ENCODE measurements around the gene MEGF9. TPM values are rescaled to one million over a fixed set of nuclear protein-coding genes. Genes with fewer than 3 reads are reported as not detected.

MEGF9 gene
- total RNA-seq, 1 donor from 2014 or later = 8.7 TPM

- intact Hi-C loops (cut with micrococcal nuclease) = no loop called here
Observed at GRCh38 chr9:120734607-120735410, 20.5 kb upstream of the MEGF9 start.

GRCh38 chr9:120733190-120733589, 18.9 kb upstream of the MEGF9 start:
- intact Hi-C loops (cut with micrococcal nuclease) = no loop called here

- intact Hi-C loops (cut with micrococcal nuclease) = no loop called here
Observed at GRCh38 chr9:120730654-120731514, 16.6 kb upstream of the MEGF9 start.

GRCh38 chr9:120729791-120730241, 15.5 kb upstream of the MEGF9 start:
- intact Hi-C loops (cut with micrococcal nuclease) = no loop called here

- intact Hi-C loops (cut with micrococcal nuclease) = no loop called here
Observed at GRCh38 chr9:120726484-120726883, 12.2 kb upstream of the MEGF9 start.

- intact Hi-C loops (cut with micrococcal nuclease) = no loop called here
Observed at GRCh38 chr9:120725907-120726306, 11.6 kb upstream of the MEGF9 start.

- intact Hi-C loops (cut with micrococcal nuclease) = no loop called here
Observed at GRCh38 chr9:120724757-120725400, 10.6 kb upstream of the MEGF9 start.

- intact Hi-C loops (cut with micrococcal nuclease) = no loop called here
Observed at GRCh38 chr9:120723565-120723964, 9.3 kb upstream of the MEGF9 start.

- intact Hi-C loops (cut with micrococcal nuclease) = no loop called here
Observed at GRCh38 chr9:120720404-120720803, 6.1 kb upstream of the MEGF9 start.

GRCh38 chr9:120718316-120718715, 4.0 kb upstream of the MEGF9 start:
- intact Hi-C loops (cut with micrococcal nuclease) = no loop called here

- intact Hi-C loops (cut with micrococcal nuclease) = no loop called here
Observed at GRCh38 chr9:120717176-120717575, 2.9 kb upstream of the MEGF9 start.

- intact Hi-C loops (cut with micrococcal nuclease) = no loop called here
Observed at GRCh38 chr9:120716483-120716882, 2.2 kb upstream of the MEGF9 start.

GRCh38 chr9:120715389-120715924, 1.2 kb upstream of the MEGF9 start:
- intact Hi-C loops (cut with micrococcal nuclease) = loop anchor here (2.0 kb wide), 1 partner anchor 127 kb away; the partner anchor contains the start of gene PSMD5

- intact Hi-C loops (cut with micrococcal nuclease) = loop anchor here (1.0 to 5.0 kb wide), 7 partner anchors 77 to 657 kb away; partner anchors contain the start of genes CDK5RAP2, FBXW2, PSMD5 and RAB14
Observed at GRCh38 chr9:120714846-120715388, 647 bp upstream of the MEGF9 start.

- intact Hi-C loops (cut with micrococcal nuclease) = loop anchor here (1.0 to 5.0 kb wide), 7 partner anchors 79 to 659 kb away; partner anchors contain the start of genes CDK5RAP2, FBXW2, PSMD5 and RAB14
Observed at GRCh38 chr9:120713257-120714087, 798 bp downstream of the MEGF9 start.

- intact Hi-C loops (cut with micrococcal nuclease) = loop anchor here (5.0 kb wide), 4 partner anchors 80 to 660 kb away; partner anchors contain the start of genes FBXW2, RAB14, STOM and TRAF1
Observed at GRCh38 chr9:120712539-120713031, 1.7 kb downstream of the MEGF9 start.

GRCh38 chr9:120711841-120712538, 2.3 kb downstream of the MEGF9 start:
- intact Hi-C loops (cut with micrococcal nuclease) = loop anchor here (5.0 kb wide), 4 partner anchors 80 to 660 kb away; partner anchors contain the start of genes FBXW2, RAB14, STOM and TRAF1

GRCh38 chr9:120711354-120711753, 2.9 kb downstream of the MEGF9 start:
- intact Hi-C loops (cut with micrococcal nuclease) = loop anchor here (5.0 kb wide), 4 partner anchors 81 to 661 kb away; partner anchors contain the start of genes FBXW2, RAB14, STOM and TRAF1

All from T-helper 2 cell treated with Interferon-gamma antibody and Interleukin-4, amounts not matched to agents 100 ng/mL and 5 ng/mL, for 36 hours (primary cell).